Upper lobe of left lung (tissue), 6 donors: ENCODE results near the gene GUCA1C. TPM values are rescaled to one million over a fixed set of nuclear protein-coding genes. Genes with fewer than 3 reads are reported as not detected.

Source experiments
- ATAC-seq, 2 donors: fragments of 200-7000 bp; cut with Tn5 transposase; one replicate each; pipeline ENCODE4 v1.9.1; 2022; ENCODE audit warnings: mild to moderate bottlenecking in 2 of 2, moderate library complexity in 2 of 2; ENCODE audit not compliant: low FRiP score in 2 of 2
- DNase-seq, 2 donors: peaks; one replicate each; pipeline ENCODE4 v3.0.0-alpha.2; 2019 to 2020
- H3K27ac ChIP-seq, 4 donors: fragments of 200-600 bp; sonication (generic); one replicate each; pipeline ENCODE4 v1.5.1; 2016 to 2019
- H3K27me3 ChIP-seq, 4 donors: fragments of 200-600 bp; sonication (generic); one replicate each; pipeline ENCODE4 v1.5.1; 2017 to 2019
- H3K36me3 ChIP-seq, 4 donors: fragments of 200-600 bp; sonication (generic); one replicate each; pipeline ENCODE4 v1.5.1; 2016 to 2019
- H3K4me1 ChIP-seq, 4 donors: fragments of 200-600 bp; sonication (generic); one replicate each; pipeline ENCODE4 v1.5.1; 2018 to 2019
- H3K4me3 ChIP-seq, 4 donors: fragments of 200-600 bp; sonication (generic); one replicate each; pipeline ENCODE4 v1.5.1; 2017 to 2019; ENCODE audit warnings: mild to moderate bottlenecking in 2 of 4, moderate library complexity in 1 of 4
- H3K9me3 ChIP-seq, 4 donors: fragments of 200-600 bp; sonication (generic); one replicate each; pipeline ENCODE4 v1.5.1; 2018 to 2019
- EP300 ChIP-seq, 4 donors: sonication (generic); formaldehyde crosslinking; IDR thresholded peaks; one replicate each; pipeline ENCODE4 v1.5.1; 2017; ENCODE audit warnings: antibody characterized with exemption in 4 of 4, control low read depth in 2 of 4
- POLR2A ChIP-seq, 4 donors: fragments of 450-650 bp; IDR thresholded peaks; one replicate each; pipeline ENCODE4 v1.5.1; 2016 to 2017; ENCODE audit warnings: antibody characterized with exemption in 4 of 4, mild to moderate bottlenecking in 2 of 4
- POLR2AphosphoS5 ChIP-seq, 2 donors: sonication (generic); formaldehyde crosslinking; IDR thresholded peaks; one replicate each; pipeline ENCODE4 v1.5.1; 2017; ENCODE audit warnings: antibody characterized with exemption in 2 of 2
- WGBS, 2 donors: methylation state at CpG; one replicate each; pipeline ENCODE4 v1.1.5; 2017 to 2018; 5-methylcytosine and 5-hydroxymethylcytosine counted together
- total RNA-seq, 6 donors: library from RNA; depleted of rRNA in 4 of 6; stranded (reverse); fragments of >200 nt in 4 of 6; gene quantifications; one replicate each; pipeline versions ENCODE4 v1.1.0 to v1.2.1, GENCODE V29; 2016 to 2021
- TF ChIP-seq, protein P1 (sequence below), 6 experiments: fragments of 450-650 bp in 4 of 6; fragments of 200-600 bp in 2 of 6; sonication (generic) in 2 of 6; IDR thresholded peaks; one replicate each; pipeline ENCODE4 v1.5.1; 2016 to 2019; ENCODE audit warnings: antibody characterized with exemption in 6 of 6
- donor health status: DM: no; HTN: no; CAD: no; lungs with moderate emphysema.
- donor health status: DM: no; HTN: yes; CAD: no; lungs with severe emphysema.

Gene GUCA1C
- total RNA-seq, 6 donors from 2014 or later, result not detected

DNA sequence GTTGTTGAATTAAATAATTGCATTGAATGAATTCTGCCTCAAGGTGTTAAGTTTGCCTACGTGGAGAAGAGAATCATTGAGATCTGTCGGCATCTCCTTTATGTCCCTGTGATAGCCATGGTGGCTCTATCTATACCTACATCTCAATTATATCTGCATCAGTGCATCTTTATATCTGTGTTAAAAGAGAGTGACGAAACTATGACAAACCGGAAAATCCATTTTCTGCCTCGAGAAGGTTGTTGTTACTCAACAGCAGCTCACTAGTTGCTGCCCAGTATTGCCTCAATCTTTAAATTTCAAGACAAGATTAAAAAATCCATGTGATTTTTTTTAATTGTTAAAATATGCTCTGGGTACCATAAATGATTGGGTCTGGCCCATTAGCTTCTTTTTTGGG lies 58.7 kb downstream of the GUCA1C start:
- Histone ChIP-seq H3K4me3 (no peak overlapping the region), H3K27ac (no peak overlapping the region), H3K4me1 (no peaks in the 10 kb centered on the region), H3K36me3 (no peaks in the 10 kb centered on the region), H3K27me3 (no peaks in the 10 kb centered on the region), H3K9me3 (no peaks in the 10 kb centered on the region)
- TF ChIP-seq POLR2AphosphoS5 (IDR thresholded peaks at IDR 0.05) (no peak), POLR2A (IDR thresholded peaks at IDR 0.05) (no peak), EP300 (IDR thresholded peaks at IDR 0.05) (no peak)
- TF ChIP-seq, protein P1, sequence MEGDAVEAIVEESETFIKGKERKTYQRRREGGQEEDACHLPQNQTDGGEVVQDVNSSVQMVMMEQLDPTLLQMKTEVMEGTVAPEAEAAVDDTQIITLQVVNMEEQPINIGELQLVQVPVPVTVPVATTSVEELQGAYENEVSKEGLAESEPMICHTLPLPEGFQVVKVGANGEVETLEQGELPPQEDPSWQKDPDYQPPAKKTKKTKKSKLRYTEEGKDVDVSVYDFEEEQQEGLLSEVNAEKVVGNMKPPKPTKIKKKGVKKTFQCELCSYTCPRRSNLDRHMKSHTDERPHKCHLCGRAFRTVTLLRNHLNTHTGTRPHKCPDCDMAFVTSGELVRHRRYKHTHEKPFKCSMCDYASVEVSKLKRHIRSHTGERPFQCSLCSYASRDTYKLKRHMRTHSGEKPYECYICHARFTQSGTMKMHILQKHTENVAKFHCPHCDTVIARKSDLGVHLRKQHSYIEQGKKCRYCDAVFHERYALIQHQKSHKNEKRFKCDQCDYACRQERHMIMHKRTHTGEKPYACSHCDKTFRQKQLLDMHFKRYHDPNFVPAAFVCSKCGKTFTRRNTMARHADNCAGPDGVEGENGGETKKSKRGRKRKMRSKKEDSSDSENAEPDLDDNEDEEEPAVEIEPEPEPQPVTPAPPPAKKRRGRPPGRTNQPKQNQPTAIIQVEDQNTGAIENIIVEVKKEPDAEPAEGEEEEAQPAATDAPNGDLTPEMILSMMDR (IDR thresholded peaks at IDR 0.05), result no peak
- ATAC-seq, result no peak
- WGBS, 2 donors, result 83 to 84% methylated on average over 5 of the region's 5 CpGs
- no peak for DNase-seq

DNA sequence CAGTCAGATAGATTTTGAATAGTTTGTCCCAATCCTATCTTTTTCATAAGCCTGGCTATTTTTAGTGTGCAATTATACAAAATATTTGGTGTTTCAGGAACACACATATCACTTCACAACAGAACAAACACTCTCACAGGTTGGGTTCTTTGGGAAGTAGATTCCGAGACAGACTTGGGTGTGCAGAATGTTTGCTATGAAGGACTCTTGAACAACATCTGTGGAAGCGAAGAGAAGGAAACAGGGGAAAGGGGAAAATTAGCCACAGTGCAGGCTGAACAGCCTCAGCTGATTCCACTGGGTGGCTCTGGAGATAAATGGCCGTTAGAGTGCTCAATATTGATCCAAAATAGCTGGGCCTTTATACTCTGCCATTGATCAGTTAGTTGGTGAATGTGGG lies 61.8 kb downstream of the GUCA1C start:
- Histone ChIP-seq H3K27me3 (no peaks in the 10 kb centered on the region), H3K4me3 (no peak overlapping the region), H3K9me3 (no peaks in the 10 kb centered on the region), H3K27ac (no peak overlapping the region), H3K4me1 (no peaks in the 10 kb centered on the region), H3K36me3 (no peaks in the 10 kb centered on the region)
- no peak for TF ChIP-seq EP300 (IDR thresholded peaks at IDR 0.05)
- ATAC-seq, result no peak
- 57 to 67% methylated on average over 3 of the region's 3 CpGs for WGBS, 2 donors
- no peak for DNase-seq

DNA sequence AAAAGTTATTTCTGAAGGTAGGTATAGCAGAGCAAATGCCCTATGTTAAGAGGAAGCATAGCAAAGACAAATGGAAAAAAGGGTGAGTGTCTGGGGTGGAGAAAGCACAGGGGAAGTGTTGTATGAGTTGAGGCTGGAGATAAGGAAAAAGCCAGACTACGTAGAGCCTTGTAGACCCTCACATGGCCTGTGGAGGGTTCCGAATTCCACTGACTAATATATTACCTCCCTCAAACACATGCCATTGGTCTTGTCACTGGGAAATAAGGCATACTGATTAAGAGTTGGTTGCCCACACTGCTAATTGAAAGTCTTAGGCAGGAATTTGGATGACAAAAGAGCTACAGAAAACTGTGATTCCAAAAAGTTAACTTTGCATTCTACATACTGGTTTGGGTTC lies 65.9 kb downstream of the GUCA1C start:
- no peaks in the 10 kb centered on the region for H3K4me1 ChIP-seq
- no peak for TF ChIP-seq POLR2A (IDR thresholded peaks at IDR 0.05)
- TF ChIP-seq POLR2AphosphoS5 (IDR thresholded peaks at IDR 0.05), result no peak
- TF ChIP-seq, protein P1 (IDR thresholded peaks at IDR 0.05), result no peak
- TF ChIP-seq EP300 (IDR thresholded peaks at IDR 0.05), result no peak
- 74 to 76% methylated on average over 2 of the region's 2 CpGs for WGBS, 2 donors
- H3K9me3 ChIP-seq, result no peaks in the 10 kb centered on the region
- DNase-seq (no peak), ATAC-seq (no peak)
- H3K27me3 ChIP-seq, result no peaks in the 10 kb centered on the region
- no peak overlapping the region for H3K27ac ChIP-seq
- H3K4me3 ChIP-seq, result no peak overlapping the region
- no peaks in the 10 kb centered on the region for H3K36me3 ChIP-seq

DNA sequence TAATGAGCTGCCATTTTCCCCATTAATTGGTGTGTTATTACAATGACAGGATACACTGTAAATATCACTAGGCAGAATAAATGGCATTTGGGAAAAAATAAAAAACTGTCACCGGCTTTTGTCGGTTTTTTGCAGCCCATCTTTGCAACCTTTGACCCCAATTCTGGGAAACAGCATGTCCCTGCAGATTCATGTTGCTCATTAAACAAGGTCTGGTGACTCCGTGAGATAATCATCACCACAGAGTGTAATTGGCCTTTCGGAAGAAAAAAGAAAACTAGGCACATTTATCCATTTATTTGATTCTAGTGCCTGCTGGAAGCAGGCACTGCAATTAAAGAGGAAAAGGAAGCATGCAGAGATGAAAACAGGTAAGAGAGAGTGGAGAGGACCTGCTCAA lies 66.6 kb downstream of the GUCA1C start:
- TF ChIP-seq POLR2A (IDR thresholded peaks at IDR 0.05), result no peak
- TF ChIP-seq, protein P1 (IDR thresholded peaks at IDR 0.05), result no peak
- TF ChIP-seq POLR2AphosphoS5 (IDR thresholded peaks at IDR 0.05), result no peak
- no peak for TF ChIP-seq EP300 (IDR thresholded peaks at IDR 0.05)
- no peaks in the 10 kb centered on the region for H3K36me3 ChIP-seq

DNA sequence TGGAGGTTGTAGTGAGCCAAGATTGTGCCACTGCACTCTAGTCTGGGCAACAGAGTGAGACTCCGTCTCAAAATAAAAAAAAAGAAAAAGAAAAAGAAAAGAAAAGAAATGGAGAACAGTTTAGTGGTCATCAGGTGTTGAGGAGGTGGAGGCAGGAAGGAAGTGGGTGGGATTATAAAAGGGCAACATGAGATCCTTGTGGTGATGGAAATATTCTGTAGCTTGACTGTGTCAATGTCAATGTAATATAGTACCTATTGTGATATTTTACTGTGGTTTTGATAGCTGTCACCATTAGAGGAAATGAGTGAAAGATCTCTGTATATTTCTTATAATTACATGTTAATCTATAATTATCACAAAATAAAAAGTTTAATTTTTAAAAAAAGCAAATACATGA lies 70.3 kb downstream of the GUCA1C start:
- WGBS, 2 donors, result 0 to 88% methylated on average over 1 of the region's 1 CpG
- ATAC-seq (no peak), DNase-seq (no peak)
- no peak for TF ChIP-seq EP300 (IDR thresholded peaks at IDR 0.05)
- TF ChIP-seq, protein P1 (IDR thresholded peaks at IDR 0.05), result no peak
- no peak for TF ChIP-seq POLR2AphosphoS5 (IDR thresholded peaks at IDR 0.05)
- TF ChIP-seq POLR2A (IDR thresholded peaks at IDR 0.05), result no peak
- H3K4me1 ChIP-seq, result no peaks in the 10 kb centered on the region
- no peaks in the 10 kb centered on the region for H3K36me3 ChIP-seq
- H3K9me3 ChIP-seq, result no peaks in the 10 kb centered on the region
- H3K27ac ChIP-seq, result no peak overlapping the region
- no peak overlapping the region for H3K4me3 ChIP-seq
- no peaks in the 10 kb centered on the region for H3K27me3 ChIP-seq

More for the DNA sequence above, 66.6 kb downstream of the GUCA1C start:
- no peak for ATAC-seq
- H3K27ac ChIP-seq, result no peak overlapping the region
- H3K4me3 ChIP-seq, result no peak overlapping the region
- 85 to 91% methylated on average over 4 of the region's 4 CpGs for WGBS, 2 donors
- H3K4me1 ChIP-seq, result no peaks in the 10 kb centered on the region
- H3K9me3 ChIP-seq, result no peaks in the 10 kb centered on the region
- DNase-seq, result no peak
- H3K27me3 ChIP-seq, result no peaks in the 10 kb centered on the region
